ENCODE results near the gene TMEM164.

- TF ChIP-seq CTCF (optimal IDR thresholded peaks at IDR 0.05 in 1 of 3, IDR thresholded peaks at IDR 0.05 in 1 of 3, conservative IDR thresholded peaks at IDR 0.05 in 1 of 3; ENCODE audit: extremely low read depth in 1 of 3, insufficient read depth in 2 of 3, low read length in 3 of 3) (no peak), EZH2 (IDR thresholded peaks at IDR 0.05; ENCODE audit: low read length) (no peak)
These were observed 12.1 kb downstream of the TMEM164 start for GRCh38 chrX:110015032-110015431.
